ENCODE results near the gene RNF133. TPM values are rescaled to one million over a fixed set of nuclear protein-coding genes. Genes with fewer than 3 reads are reported as not detected.
"Not testable (repeated sequence)": the region's sequence is repeated elsewhere in the genome, so short reads cannot be mapped to it uniquely, and the experiment has no call there.

The RNF133 gene
- total RNA-seq, 3 donors from 2014 or later: 0.80 to 8.2 (median 5.6) TPM

DNA sequence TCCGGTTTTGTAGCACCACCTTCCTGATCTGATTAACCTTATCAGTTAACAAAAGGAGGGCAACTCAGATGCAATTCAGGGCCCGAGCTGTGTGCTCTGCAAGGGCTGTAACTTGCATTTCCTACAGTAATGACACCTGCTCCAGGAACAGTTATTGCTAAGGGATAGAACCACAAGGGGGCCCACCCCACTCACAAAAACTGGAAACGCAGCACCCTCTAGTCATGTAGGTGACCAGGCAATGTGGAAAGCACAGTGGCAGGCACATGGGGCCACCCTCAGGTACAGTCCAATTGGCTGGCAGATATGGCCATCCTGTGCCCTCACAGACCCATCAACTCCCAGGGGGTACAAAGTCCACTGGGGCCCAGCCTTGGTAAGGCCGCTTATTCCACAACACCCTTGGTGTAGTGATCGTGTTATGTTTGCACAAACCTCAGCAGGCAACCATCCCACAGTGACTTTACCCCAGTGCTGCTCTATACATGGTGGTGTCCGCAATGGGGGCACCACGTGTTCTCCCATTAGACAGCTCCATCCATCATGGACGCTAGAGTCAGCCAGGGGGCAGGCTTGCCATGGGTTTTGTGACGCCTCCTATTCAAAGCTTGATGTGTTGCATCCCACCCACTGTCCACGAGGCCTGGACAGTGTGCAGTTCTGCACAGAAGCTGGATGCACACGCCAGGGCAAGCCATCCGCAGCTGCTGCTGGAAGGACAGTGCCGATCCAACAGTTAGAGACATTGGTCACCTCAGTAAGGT, 9.4 kb downstream of the RNF133 start:
- no peaks in the 10 kb centered on the region for H3K4me1 ChIP-seq
- no peak for DNase-seq (ENCODE audit: low spot score in 2 of 2)
- no peaks in the 10 kb centered on the region for H3K27me3 ChIP-seq
- no peak for TF ChIP-seq CTCF (IDR thresholded peaks at IDR 0.05)
- no peak for TF ChIP-seq POLR2A (IDR thresholded peaks at IDR 0.05)
- TF ChIP-seq POLR2AphosphoS5 (IDR thresholded peaks at IDR 0.05): no peak
- no peak overlapping the region for H3K4me3 ChIP-seq
- no peaks in the 10 kb centered on the region for H3K36me3 ChIP-seq
- H3K27ac ChIP-seq: no peak overlapping the region
- no peaks in the 10 kb centered on the region for H3K9me3 ChIP-seq
- intact Hi-C loops (cut with DNase I; ENCODE audit: low total_unique reads): loop anchor here (5.0 kb wide), 1 partner anchor 593 kb away; no protein-coding TSS in a partner anchor

DNA sequence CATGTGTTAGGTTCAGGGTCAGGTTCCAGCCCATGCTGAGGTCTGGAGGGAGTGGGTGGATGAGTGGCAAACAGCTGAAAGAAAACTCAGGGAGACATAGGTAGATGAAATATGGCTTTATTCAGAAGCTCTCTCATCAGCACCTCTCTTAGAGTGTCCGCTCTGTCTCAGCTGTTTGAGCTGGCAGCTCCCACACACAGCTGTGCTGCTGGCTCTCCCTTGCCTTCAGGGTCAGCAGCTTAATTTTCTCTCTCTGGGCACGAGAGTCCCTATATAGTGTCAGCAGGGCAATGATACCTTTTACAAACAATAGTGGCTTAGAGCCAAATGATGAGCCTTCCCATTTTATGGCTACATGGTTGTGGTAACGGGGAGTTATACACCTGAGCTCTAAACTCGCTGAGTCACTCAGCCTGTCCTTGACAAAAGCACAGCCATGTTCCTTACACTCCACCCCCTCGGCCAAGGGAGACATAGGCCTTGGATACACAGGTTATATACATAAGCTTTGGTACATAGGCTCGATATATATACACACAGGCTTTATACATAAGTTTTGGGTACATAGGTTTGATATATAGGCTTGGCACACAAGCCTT, 10.4 kb downstream of the RNF133 start:
- intact Hi-C loops (cut with DNase I; ENCODE audit: low total_unique reads): no loop called here
- Histone ChIP-seq H3K4me1 (no peaks in the 10 kb centered on the region), H3K27ac (no peak overlapping the region), H3K27me3 (no peaks in the 10 kb centered on the region), H3K9me3 (no peaks in the 10 kb centered on the region), H3K36me3 (no peaks in the 10 kb centered on the region), H3K4me3 (no peak overlapping the region)
- no peak for TF ChIP-seq POLR2A (IDR thresholded peaks at IDR 0.05)
- no peak for TF ChIP-seq CTCF (IDR thresholded peaks at IDR 0.05)
- no peak for DNase-seq (ENCODE audit: low spot score in 2 of 2)

- TF ChIP-seq CTCF (IDR thresholded peaks at IDR 0.05) (no peak), POLR2AphosphoS5 (IDR thresholded peaks at IDR 0.05) (no peak), POLR2A (IDR thresholded peaks at IDR 0.05) (no peak)
- intact Hi-C loops (cut with DNase I; ENCODE audit: low total_unique reads): no loop called here
- no peaks in the 10 kb centered on the region for H3K4me1 ChIP-seq
- H3K27ac ChIP-seq: no peak overlapping the region
- no peak overlapping the region for H3K4me3 ChIP-seq
- no peak for DNase-seq (ENCODE audit: low spot score in 2 of 2)
- no peaks in the 10 kb centered on the region for H3K36me3 ChIP-seq
- H3K27me3 ChIP-seq: no peaks in the 10 kb centered on the region
- H3K9me3 ChIP-seq: no peaks in the 10 kb centered on the region
These were observed 12.5 kb downstream of the RNF133 start for GRCh38 chr7:122686360-122686878.

- no peak overlapping the region for H3K4me3 ChIP-seq
- no peaks in the 10 kb centered on the region for H3K27me3 ChIP-seq
- no peaks in the 10 kb centered on the region for H3K9me3 ChIP-seq
- H3K4me1 ChIP-seq: no peaks in the 10 kb centered on the region
- DNase-seq (ENCODE audit: low spot score in 2 of 2): no peak
- H3K36me3 ChIP-seq: no peaks in the 10 kb centered on the region
- TF ChIP-seq POLR2A (IDR thresholded peaks at IDR 0.05): no peak
- no peak overlapping the region for H3K27ac ChIP-seq
- intact Hi-C loops (cut with DNase I; ENCODE audit: low total_unique reads): no loop called here
These were observed 14.4 kb downstream of the RNF133 start for GRCh38 chr7:122684504-122684903.

DNA sequence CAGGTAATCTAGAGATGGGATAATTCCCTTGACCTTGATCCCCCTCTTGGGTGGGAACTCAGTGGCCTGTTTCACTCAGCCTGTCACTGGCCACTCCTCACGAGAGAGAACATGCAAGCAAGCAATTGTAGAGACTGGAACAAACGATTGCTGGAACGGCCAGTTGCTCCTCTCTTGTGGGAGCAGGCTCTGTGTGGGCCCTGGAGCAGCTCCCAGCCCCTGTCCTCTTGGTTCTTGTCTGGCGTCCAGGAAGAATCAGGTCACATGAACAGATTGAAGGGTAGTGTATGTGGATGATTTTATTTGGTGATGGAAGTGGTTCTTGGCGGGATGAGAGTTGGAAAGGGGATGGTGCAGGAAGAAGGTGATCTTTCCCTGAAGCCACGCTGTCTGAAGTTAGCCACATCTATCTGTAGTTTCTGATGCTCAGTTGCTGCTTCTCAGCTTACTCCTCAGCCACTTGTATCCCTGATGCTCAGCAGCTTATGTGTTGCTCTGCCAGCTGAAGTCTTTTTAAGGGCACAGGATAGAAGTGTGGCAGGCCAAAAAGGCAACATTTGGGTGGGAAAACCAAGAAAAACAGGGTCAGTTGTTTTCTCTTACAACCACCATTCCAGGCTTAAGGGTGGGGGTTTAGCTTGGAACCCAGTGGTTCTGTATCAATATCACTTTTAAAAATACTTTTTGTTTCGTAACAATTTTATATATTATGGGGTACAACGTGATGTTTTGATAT, 15.9 kb downstream of the RNF133 start:
- intact Hi-C loops (cut with DNase I; ENCODE audit: low total_unique reads): no loop called here
- DNase-seq (ENCODE audit: low spot score in 2 of 2): no peak
- no peak overlapping the region for H3K4me3 ChIP-seq
- H3K4me1 ChIP-seq: no peaks in the 10 kb centered on the region
- H3K9me3 ChIP-seq: no peaks in the 10 kb centered on the region
- no peaks in the 10 kb centered on the region for H3K36me3 ChIP-seq
- no peak for TF ChIP-seq CTCF (IDR thresholded peaks at IDR 0.05)
- no peak for TF ChIP-seq POLR2A (IDR thresholded peaks at IDR 0.05)
- TF ChIP-seq POLR2AphosphoS5 (IDR thresholded peaks at IDR 0.05): no peak
- no peaks in the 10 kb centered on the region for H3K27me3 ChIP-seq
- no peak overlapping the region for H3K27ac ChIP-seq

DNA sequence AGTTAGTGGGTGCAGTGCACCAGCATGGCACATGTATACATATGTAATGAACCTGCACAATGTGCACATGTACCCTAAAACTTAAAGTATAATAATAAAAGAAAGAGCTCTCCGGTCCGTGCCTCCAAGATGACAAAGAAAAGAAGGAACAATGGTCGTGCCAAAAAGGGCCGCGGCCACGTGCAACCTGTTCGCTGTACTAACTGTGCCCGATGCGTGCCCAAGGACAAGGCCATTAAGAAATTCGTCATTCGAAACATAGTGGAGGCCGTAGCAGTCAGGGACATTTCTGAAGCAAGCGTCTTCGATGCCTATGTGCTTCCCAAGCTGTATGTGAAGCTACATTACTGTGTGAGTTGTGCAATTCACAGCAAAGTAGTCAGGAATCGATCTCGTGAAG, 17.7 kb downstream of the RNF133 start:
- intact Hi-C loops (cut with DNase I; ENCODE audit: low total_unique reads); H3K4me3 ChIP-seq; DNase-seq (ENCODE audit: low spot score in 2 of 2); H3K27me3 ChIP-seq; H3K27ac ChIP-seq; H3K4me1 ChIP-seq; H3K9me3 ChIP-seq; H3K36me3 ChIP-seq: not testable (repeated sequence)
